ENCODE data around the gene IL17B.

IL17B gene

GRCh38 chr5:149381986-149382338 is 2.9 kb upstream of the IL17B start:
- peak; percentile 61 to 78 (median 72) for DNase-seq
- Histone ChIP-seq H3K9me3 (ENCODE audit: control extremely low read depth in 1 of 5, control insufficient read depth in 4 of 5, insufficient read depth in 2 of 5, low read depth in 1 of 5, low read length in 4 of 5) (no peaks in the 10 kb centered on the region), H3K36me3 (ENCODE audit: control insufficient read depth in 4 of 4, insufficient read depth in 4 of 4, low read length in 3 of 4) (no peaks in the 10 kb centered on the region), H3K4me3 (ENCODE audit: control insufficient read depth in 1 of 7, extremely low read depth in 1 of 7, insufficient read depth in 4 of 7, low read depth in 2 of 7, low read length in 6 of 7) (no peak overlapping the region), H3K4me1 (ENCODE audit: control extremely low read depth in 1 of 4, control insufficient read depth in 4 of 4, insufficient read depth in 4 of 4, low read length in 3 of 4) (peaks cover 0 to 8% (median 6%) of the 10 kb centered on the region in 4 experiments), H3K27ac (ENCODE audit: insufficient read depth in 1 of 2, low read depth in 1 of 2, low read length in 2 of 2, poor library complexity in 1 of 2, severe bottlenecking in 2 of 2) (no peak overlapping the region), H3K27me3 (replicated peaks in 2 of 5; ENCODE audit: control insufficient read depth in 4 of 5, insufficient read depth in 5 of 5, low read length in 4 of 5) (no peaks in the 10 kb centered on the region)
- ChIA-PET CTCF (interaction anchor here (0.6 to 14.2 kb wide), 27 partner anchors 9 to 207 kb away, joined by 3 to 209 read pairs (median 4); partner anchors contain the start of gene PCYOX1L), POLR2A (no interaction called here)
- WGBS (ENCODE audit: insufficient coverage): 56% methylated on average over 12 of the region's 16 CpGs

DNA sequence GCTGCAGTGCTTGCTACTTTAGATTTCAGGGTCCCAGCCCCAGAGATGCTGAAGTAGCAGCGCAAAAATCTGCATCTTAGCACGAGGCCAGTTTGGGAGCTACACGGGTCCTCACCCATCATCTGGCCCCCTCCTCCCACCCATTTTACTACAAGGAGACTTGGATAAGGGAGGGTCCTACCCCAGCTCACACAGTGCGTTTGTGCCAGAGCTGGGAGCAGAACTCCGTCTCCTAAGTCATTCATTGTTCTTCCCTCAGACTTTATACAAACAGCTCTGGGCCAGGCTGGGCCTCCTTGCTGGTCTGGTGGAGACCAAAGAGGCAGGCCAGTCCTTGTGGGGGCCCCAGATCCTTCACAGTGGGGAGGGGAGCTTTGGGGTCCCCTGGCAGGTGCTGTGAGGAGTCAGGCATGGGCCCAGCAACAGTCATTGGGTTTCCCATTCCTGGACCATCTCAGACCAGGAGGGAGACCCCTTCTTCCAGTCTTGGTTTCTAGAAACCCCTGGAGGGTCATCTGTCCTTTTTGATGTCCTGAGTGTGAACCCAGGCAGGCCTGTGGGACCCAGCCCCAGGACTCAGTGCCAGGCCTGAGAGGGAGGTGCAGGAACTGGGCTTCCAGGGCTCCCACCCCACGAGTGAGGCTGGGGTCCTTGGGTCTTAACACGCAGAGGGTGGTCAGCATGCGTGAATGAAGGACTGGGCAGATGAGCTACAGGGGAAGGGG is 2.3 kb upstream of the IL17B start:
- Histone ChIP-seq H3K27me3 (replicated peaks in 2 of 5; ENCODE audit: control insufficient read depth in 4 of 5, insufficient read depth in 5 of 5, low read length in 4 of 5) (no peaks in the 10 kb centered on the region), H3K4me3 (ENCODE audit: control insufficient read depth in 1 of 7, extremely low read depth in 1 of 7, insufficient read depth in 4 of 7, low read depth in 2 of 7, low read length in 6 of 7) (no peak overlapping the region), H3K9me3 (ENCODE audit: control extremely low read depth in 1 of 5, control insufficient read depth in 4 of 5, insufficient read depth in 2 of 5, low read depth in 1 of 5, low read length in 4 of 5) (no peaks in the 10 kb centered on the region), H3K4me1 (ENCODE audit: control extremely low read depth in 1 of 4, control insufficient read depth in 4 of 4, insufficient read depth in 4 of 4, low read length in 3 of 4) (peaks cover 0 to 8% (median 6%) of the 10 kb centered on the region in 4 experiments), H3K36me3 (ENCODE audit: control insufficient read depth in 4 of 4, insufficient read depth in 4 of 4, low read length in 3 of 4) (no peaks in the 10 kb centered on the region), H3K27ac (ENCODE audit: insufficient read depth in 1 of 2, low read depth in 1 of 2, low read length in 2 of 2, poor library complexity in 1 of 2, severe bottlenecking in 2 of 2) (no peak overlapping the region)
- ChIA-PET POLR2A (no interaction called here), CTCF (interaction anchor here (0.5 to 14.2 kb wide), 27 partner anchors 9 to 241 kb away, joined by 3 to 209 read pairs (median 4); partner anchors contain the start of gene PCYOX1L)
- DNase-seq: no peak
- WGBS (ENCODE audit: insufficient coverage): 61% methylated on average over 7 of the region's 8 CpGs

DNA sequence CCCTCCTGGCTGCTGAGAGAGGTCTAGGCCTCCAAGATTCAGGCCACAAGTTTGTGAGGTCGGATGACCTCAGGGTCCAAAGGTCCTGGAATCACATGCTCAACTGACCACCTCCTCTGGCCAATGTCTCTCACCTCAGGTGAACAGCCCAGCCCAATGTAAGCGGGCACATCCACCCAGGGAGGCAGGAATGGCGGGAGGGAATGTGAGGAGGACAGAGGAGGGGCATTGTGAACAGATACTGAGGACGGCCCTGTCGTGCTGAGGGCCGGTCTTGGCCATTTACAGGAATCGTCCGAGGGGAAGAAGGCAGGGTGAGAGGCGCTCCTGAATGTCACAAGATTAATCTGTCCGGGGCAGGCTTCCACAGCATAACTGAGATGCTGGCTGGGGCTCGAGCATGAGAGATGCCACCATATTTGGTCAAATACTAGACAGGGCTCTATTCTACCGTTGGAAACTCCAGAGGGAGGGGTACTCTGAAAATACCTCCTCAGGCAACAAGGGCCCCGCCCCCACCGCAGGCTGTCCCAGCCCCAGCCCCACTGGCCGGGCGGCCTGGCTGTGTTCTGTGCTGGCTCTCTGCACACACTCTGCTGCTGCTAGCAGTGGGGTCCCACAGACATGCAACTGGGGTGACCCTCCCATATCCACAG is 1.5 kb upstream of the IL17B start:
- ChIA-PET POLR2A (no interaction called here), CTCF (interaction anchor here (0.5 to 14.2 kb wide), 27 partner anchors 10 to 242 kb away, joined by 3 to 209 read pairs (median 4); partner anchors contain the start of genes CSNK1A1 and PCYOX1L)
- H3K27me3 ChIP-seq (replicated peaks in 2 of 5; ENCODE audit: control insufficient read depth in 4 of 5, insufficient read depth in 5 of 5, low read length in 4 of 5): no peaks in the 10 kb centered on the region
- H3K4me3 ChIP-seq (ENCODE audit: control insufficient read depth in 1 of 7, extremely low read depth in 1 of 7, insufficient read depth in 4 of 7, low read depth in 2 of 7, low read length in 6 of 7): no peak overlapping the region
- H3K27ac ChIP-seq (ENCODE audit: insufficient read depth in 1 of 2, low read depth in 1 of 2, low read length in 2 of 2, poor library complexity in 1 of 2, severe bottlenecking in 2 of 2): no peak overlapping the region
- peaks cover 0 to 4% (median 3%) of the 10 kb centered on the region in 4 experiments for H3K4me1 ChIP-seq (ENCODE audit: control extremely low read depth in 1 of 4, control insufficient read depth in 4 of 4, insufficient read depth in 4 of 4, low read length in 3 of 4)
- H3K9me3 ChIP-seq (ENCODE audit: control extremely low read depth in 1 of 5, control insufficient read depth in 4 of 5, insufficient read depth in 2 of 5, low read depth in 1 of 5, low read length in 4 of 5): no peaks in the 10 kb centered on the region
- WGBS (ENCODE audit: insufficient coverage): 93% methylated on average over 13 of the region's 16 CpGs
- no peak for DNase-seq
- H3K36me3 ChIP-seq (ENCODE audit: control insufficient read depth in 4 of 4, insufficient read depth in 4 of 4, low read length in 3 of 4): no peaks in the 10 kb centered on the region

DNA sequence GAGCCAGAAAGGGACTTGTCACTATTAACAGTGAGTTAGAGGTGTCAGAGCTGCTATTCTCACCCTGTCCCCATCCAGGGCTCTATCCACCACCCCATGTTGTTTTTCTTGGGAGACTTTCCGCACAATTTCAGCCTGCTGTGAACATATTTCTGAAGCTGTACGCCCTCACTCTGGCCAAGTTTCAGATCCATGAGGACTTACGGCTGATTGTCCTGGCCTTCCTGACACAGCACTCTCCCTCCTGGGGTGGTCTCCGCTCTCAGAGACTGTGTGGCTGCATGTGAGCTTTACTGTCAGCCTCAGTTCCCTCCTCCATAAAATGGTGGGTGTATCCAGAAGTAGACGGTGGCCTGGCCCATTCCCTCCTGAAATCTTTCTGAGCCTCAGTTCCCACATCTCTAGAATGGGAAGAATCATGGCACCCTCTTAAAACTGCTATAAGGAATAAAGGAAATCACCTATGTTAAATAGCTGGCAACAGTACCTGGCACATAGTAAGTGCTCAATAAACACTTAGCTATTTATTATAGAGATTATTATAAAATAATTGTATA is 804 bp upstream of the IL17B start:
- Histone ChIP-seq H3K27me3 (replicated peaks in 2 of 5; ENCODE audit: control insufficient read depth in 4 of 5, insufficient read depth in 5 of 5, low read length in 4 of 5) (no peaks in the 10 kb centered on the region), H3K36me3 (ENCODE audit: control insufficient read depth in 4 of 4, insufficient read depth in 4 of 4, low read length in 3 of 4) (no peaks in the 10 kb centered on the region), H3K4me1 (ENCODE audit: control extremely low read depth in 1 of 4, control insufficient read depth in 4 of 4, insufficient read depth in 4 of 4, low read length in 3 of 4) (no peaks in the 10 kb centered on the region), H3K4me3 (ENCODE audit: control insufficient read depth in 1 of 7, extremely low read depth in 1 of 7, insufficient read depth in 4 of 7, low read depth in 2 of 7, low read length in 6 of 7) (no peak overlapping the region), H3K27ac (ENCODE audit: insufficient read depth in 1 of 2, low read depth in 1 of 2, low read length in 2 of 2, poor library complexity in 1 of 2, severe bottlenecking in 2 of 2) (no peak overlapping the region), H3K9me3 (ENCODE audit: control extremely low read depth in 1 of 5, control insufficient read depth in 4 of 5, insufficient read depth in 2 of 5, low read depth in 1 of 5, low read length in 4 of 5) (no peaks in the 10 kb centered on the region)
- ChIA-PET CTCF (interaction anchor here (0.8 to 14.2 kb wide), 15 partner anchors 10 to 243 kb away, joined by 3 to 209 read pairs (median 3); partner anchors contain the start of genes CSNK1A1 and PCYOX1L), POLR2A (no interaction called here)
- no peak for DNase-seq
- WGBS (ENCODE audit: insufficient coverage): 100% methylated on average over 4 of the region's 5 CpGs

DNA sequence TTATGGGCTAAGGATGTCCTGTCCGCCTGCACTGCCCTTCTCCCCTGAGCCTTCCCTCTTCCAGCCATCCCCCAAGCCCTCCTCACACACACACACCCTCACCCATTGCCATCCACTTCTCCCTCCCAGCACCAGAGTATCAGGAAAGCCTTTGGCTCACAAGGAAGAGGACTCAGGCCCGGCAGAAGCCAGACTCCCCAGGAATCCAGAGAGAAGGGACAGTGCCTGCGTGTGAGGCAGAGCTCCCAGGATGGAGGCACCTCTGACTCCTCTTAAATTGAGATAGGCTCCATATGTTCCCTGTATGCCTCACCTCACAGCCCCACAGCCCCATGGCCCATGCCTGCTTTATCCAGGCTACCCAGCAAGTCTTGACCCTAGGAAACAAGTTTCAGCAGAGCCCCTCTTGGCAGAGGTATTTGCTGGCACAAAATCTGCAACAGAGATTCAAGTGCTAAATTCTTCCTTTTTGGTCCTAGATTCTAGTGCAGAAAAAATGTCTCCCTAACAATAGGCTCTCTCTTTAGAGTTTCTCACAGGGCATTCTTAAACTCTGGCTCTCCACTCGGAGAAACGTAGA is 761 bp downstream of the IL17B start:
- H3K36me3 ChIP-seq (ENCODE audit: control insufficient read depth in 4 of 4, insufficient read depth in 4 of 4, low read length in 3 of 4): no peaks in the 10 kb centered on the region
- DNase-seq: no peak
- no peak overlapping the region for H3K27ac ChIP-seq (ENCODE audit: insufficient read depth in 1 of 2, low read depth in 1 of 2, low read length in 2 of 2, poor library complexity in 1 of 2, severe bottlenecking in 2 of 2)
- CTCF ChIA-PET: interaction anchor here (1.8 to 14.2 kb wide), 5 partner anchors 12 to 62 kb away, joined by 4 to 209 read pairs (median 10); partner anchors contain the start of gene PCYOX1L
- H3K4me3 ChIP-seq (ENCODE audit: control insufficient read depth in 1 of 7, extremely low read depth in 1 of 7, insufficient read depth in 4 of 7, low read depth in 2 of 7, low read length in 6 of 7): no peak overlapping the region
- H3K27me3 ChIP-seq (replicated peaks in 2 of 5; ENCODE audit: control insufficient read depth in 4 of 5, insufficient read depth in 5 of 5, low read length in 4 of 5): no peaks in the 10 kb centered on the region
- POLR2A ChIA-PET: no interaction called here
- 96% methylated on average over 4 of the region's 5 CpGs for WGBS (ENCODE audit: insufficient coverage)
- no peaks in the 10 kb centered on the region for H3K4me1 ChIP-seq (ENCODE audit: control extremely low read depth in 1 of 4, control insufficient read depth in 4 of 4, insufficient read depth in 4 of 4, low read length in 3 of 4)
- no peaks in the 10 kb centered on the region for H3K9me3 ChIP-seq (ENCODE audit: control extremely low read depth in 1 of 5, control insufficient read depth in 4 of 5, insufficient read depth in 2 of 5, low read depth in 1 of 5, low read length in 4 of 5)

GRCh38 chr5:149376711-149377447 is 2.2 kb downstream of the IL17B start:
- no peak for DNase-seq
- WGBS (ENCODE audit: insufficient coverage): 100% methylated on average over 6 of the region's 7 CpGs

More at GRCh38 chr5:149376711-149377447, 2.2 kb downstream of the IL17B start:
- H3K27ac ChIP-seq (ENCODE audit: insufficient read depth in 1 of 2, low read depth in 1 of 2, low read length in 2 of 2, poor library complexity in 1 of 2, severe bottlenecking in 2 of 2): no peak overlapping the region
- no peaks in the 10 kb centered on the region for H3K27me3 ChIP-seq (replicated peaks in 2 of 5; ENCODE audit: control insufficient read depth in 4 of 5, insufficient read depth in 5 of 5, low read length in 4 of 5)
- H3K36me3 ChIP-seq (ENCODE audit: control insufficient read depth in 4 of 4, insufficient read depth in 4 of 4, low read length in 3 of 4): no peaks in the 10 kb centered on the region
- H3K4me1 ChIP-seq (ENCODE audit: control extremely low read depth in 1 of 4, control insufficient read depth in 4 of 4, insufficient read depth in 4 of 4, low read length in 3 of 4): no peaks in the 10 kb centered on the region
- ChIA-PET POLR2A (no interaction called here), CTCF (interaction anchor here (0.6 to 22.5 kb wide), 13 partner anchors 5 to 194 kb away, joined by 3 to 209 read pairs (median 5); partner anchors contain the start of genes IL17B and PCYOX1L)
- H3K4me3 ChIP-seq (ENCODE audit: control insufficient read depth in 1 of 7, extremely low read depth in 1 of 7, insufficient read depth in 4 of 7, low read depth in 2 of 7, low read length in 6 of 7): no peak overlapping the region
- no peaks in the 10 kb centered on the region for H3K9me3 ChIP-seq (ENCODE audit: control extremely low read depth in 1 of 5, control insufficient read depth in 4 of 5, insufficient read depth in 2 of 5, low read depth in 1 of 5, low read length in 4 of 5)
